ENCODE results near the gene MTHFD2L.
"Not testable (repeated sequence)": the region's sequence is repeated elsewhere in the genome, so short reads cannot be mapped to it uniquely, and the experiment has no call there.

The MTHFD2L gene

GRCh38 chr4:74202062-74202586 is 44.2 kb downstream of the MTHFD2L start:
- ChIA-PET POLR2A (no interaction called here), CTCF (no interaction called here)
- peak; percentile 6 for DNase-seq (ENCODE audit: extremely low spot score)
- peak; percentile 50; the same call in 1 of the 2 replicates for TF ChIP-seq FOXA1 (IDR thresholded peaks at IDR 0.05)
- no peak for TF ChIP-seq FOXM1 (IDR thresholded peaks at IDR 0.05; ENCODE audit: borderline replicate concordance)
- peak; percentile 69 for TF ChIP-seq PKNOX1 (IDR thresholded peaks at IDR 0.05)

GRCh38 chr4:74203467-74203866 is 45.5 kb downstream of the MTHFD2L start:
- TF ChIP-seq L3MBTL2 (conservative IDR thresholded peaks at IDR 0.05) (no peak), SP1 (IDR thresholded peaks at IDR 0.05) (no peak), ZNF384 (IDR thresholded peaks at IDR 0.05) (no peak), ELF4 (IDR thresholded peaks at IDR 0.05) (no peak), BHLHE40 (IDR thresholded peaks at IDR 0.05; ENCODE audit: borderline replicate concordance) (no peak), FOXK2 (IDR thresholded peaks at IDR 0.05) (no peak), FOXA1 (IDR thresholded peaks at IDR 0.05) (no peak), FOXM1 (IDR thresholded peaks at IDR 0.05; ENCODE audit: borderline replicate concordance) (no peak), PKNOX1 (IDR thresholded peaks at IDR 0.05) (no peak), SUZ12 (IDR thresholded peaks at IDR 0.05) (no peak), HDGF (IDR thresholded peaks at IDR 0.05; ENCODE audit: borderline replicate concordance) (no peak), NFRKB (IDR thresholded peaks at IDR 0.05) (no peak), CTBP1 (IDR thresholded peaks at IDR 0.05; ENCODE audit: borderline replicate concordance) (no peak), TARDBP (IDR thresholded peaks at IDR 0.05) (no peak), LEF1 (IDR thresholded peaks at IDR 0.05; ENCODE audit: borderline replicate concordance) (no peak), ARNT (IDR thresholded peaks at IDR 0.05) (no peak)
- CTCF ChIA-PET: no interaction called here
- no peak for DNase-seq (ENCODE audit: extremely low spot score)
- POLR2A ChIA-PET: no interaction called here

- TF ChIP-seq BHLHE40 (IDR thresholded peaks at IDR 0.05; ENCODE audit: borderline replicate concordance) (no peak), SUZ12 (IDR thresholded peaks at IDR 0.05) (no peak), NFRKB (IDR thresholded peaks at IDR 0.05) (no peak), FOXK2 (IDR thresholded peaks at IDR 0.05) (no peak), CTBP1 (IDR thresholded peaks at IDR 0.05; ENCODE audit: borderline replicate concordance) (no peak), ELF4 (IDR thresholded peaks at IDR 0.05) (no peak), ZNF384 (IDR thresholded peaks at IDR 0.05) (no peak), FOXA1 (IDR thresholded peaks at IDR 0.05) (no peak), LEF1 (IDR thresholded peaks at IDR 0.05; ENCODE audit: borderline replicate concordance) (no peak), PKNOX1 (IDR thresholded peaks at IDR 0.05) (no peak), SP1 (IDR thresholded peaks at IDR 0.05) (no peak), TARDBP (IDR thresholded peaks at IDR 0.05) (no peak), L3MBTL2 (conservative IDR thresholded peaks at IDR 0.05) (no peak), ARNT (IDR thresholded peaks at IDR 0.05) (no peak), FOXM1 (IDR thresholded peaks at IDR 0.05; ENCODE audit: borderline replicate concordance) (no peak), HDGF (IDR thresholded peaks at IDR 0.05; ENCODE audit: borderline replicate concordance) (no peak)
- ChIA-PET POLR2A (no interaction called here), CTCF (interaction anchor here (0.6 kb wide), 1 partner anchor 106 kb away, joined by 3 read pairs; the partner anchor contains the start of gene CXCL2)
- DNase-seq (ENCODE audit: extremely low spot score): no peak
Measured at GRCh38 chr4:74205046-74205445, 47.1 kb downstream of the MTHFD2L start.

GRCh38 chr4:74205559-74205958 is 47.6 kb downstream of the MTHFD2L start:
- no peak for TF ChIP-seq ZNF384 (IDR thresholded peaks at IDR 0.05)
- no peak for TF ChIP-seq TARDBP (IDR thresholded peaks at IDR 0.05)
- TF ChIP-seq FOXA1 (IDR thresholded peaks at IDR 0.05): no peak
- TF ChIP-seq ARNT (IDR thresholded peaks at IDR 0.05): no peak
- TF ChIP-seq PKNOX1 (IDR thresholded peaks at IDR 0.05): no peak
- no peak for TF ChIP-seq SUZ12 (IDR thresholded peaks at IDR 0.05)
- no peak for TF ChIP-seq FOXM1 (IDR thresholded peaks at IDR 0.05; ENCODE audit: borderline replicate concordance)
- no peak for TF ChIP-seq FOXK2 (IDR thresholded peaks at IDR 0.05)
- no peak for TF ChIP-seq CTBP1 (IDR thresholded peaks at IDR 0.05; ENCODE audit: borderline replicate concordance)
- no peak for TF ChIP-seq NFRKB (IDR thresholded peaks at IDR 0.05)
- DNase-seq (ENCODE audit: extremely low spot score): no peak
- ChIA-PET CTCF (interaction anchor here (0.6 to 1.0 kb wide), 3 partner anchors 21 to 106 kb away, joined by 3 read pairs; partner anchors contain the start of gene CXCL2), POLR2A (no interaction called here)

- no peak for DNase-seq (ENCODE audit: extremely low spot score)
- CTCF ChIA-PET: interaction anchor here (0.6 to 1.0 kb wide), 2 partner anchors 22 kb away, joined by 3 read pairs; no protein-coding TSS in a partner anchor
- POLR2A ChIA-PET: no interaction called here
Measured at GRCh38 chr4:74206088-74206825, 48.3 kb downstream of the MTHFD2L start.

GRCh38 chr4:74214457-74215159 is 56.7 kb downstream of the MTHFD2L start:
- DNase-seq (ENCODE audit: extremely low spot score); CTCF ChIA-PET: not testable (repeated sequence)

More at GRCh38 chr4:74206088-74206825, 48.3 kb downstream of the MTHFD2L start:
- TF ChIP-seq SUZ12 (IDR thresholded peaks at IDR 0.05): no peak
- no peak for TF ChIP-seq FOXM1 (IDR thresholded peaks at IDR 0.05; ENCODE audit: borderline replicate concordance)
- TF ChIP-seq ZNF384 (IDR thresholded peaks at IDR 0.05): no peak
- no peak for TF ChIP-seq SP1 (IDR thresholded peaks at IDR 0.05)
- TF ChIP-seq LEF1 (IDR thresholded peaks at IDR 0.05; ENCODE audit: borderline replicate concordance): no peak
- TF ChIP-seq HDGF (IDR thresholded peaks at IDR 0.05; ENCODE audit: borderline replicate concordance): no peak
- TF ChIP-seq ARNT (IDR thresholded peaks at IDR 0.05): no peak
- no peak for TF ChIP-seq NFRKB (IDR thresholded peaks at IDR 0.05)
- TF ChIP-seq FOXK2 (IDR thresholded peaks at IDR 0.05): no peak
- no peak for TF ChIP-seq L3MBTL2 (conservative IDR thresholded peaks at IDR 0.05)
- TF ChIP-seq ELF4 (IDR thresholded peaks at IDR 0.05): no peak
- no peak for TF ChIP-seq FOXA1 (IDR thresholded peaks at IDR 0.05)
- TF ChIP-seq BHLHE40 (IDR thresholded peaks at IDR 0.05; ENCODE audit: borderline replicate concordance): no peak
- TF ChIP-seq PKNOX1 (IDR thresholded peaks at IDR 0.05): no peak

GRCh38 chr4:74215236-74215635 is 57.3 kb downstream of the MTHFD2L start:
- CTCF ChIA-PET; DNase-seq (ENCODE audit: extremely low spot score); POLR2A ChIA-PET: not testable (repeated sequence)

More at GRCh38 chr4:74214457-74215159, 56.7 kb downstream of the MTHFD2L start:
- POLR2A ChIA-PET: not testable (repeated sequence)

Measured in HEK293T (cell line).